GM12892 (cell line): ENCODE measurements around the gene R3HDM1.

ENCODE experiments used
- DNase-seq: peaks from one replicate; pipeline ENCODE4 v3.0.0; 2011; ENCODE audit not compliant: insufficient read length
- FAIRE-seq: peaks from 2 replicates; lab custom pipeline; 2011; peaks lifted over from hg19 to GRCh38; lab: Jason Lieb, UNC
- POLR2A ChIP-seq: IDR thresholded peaks from 2 replicates; pipeline ENCODE4 v1.6.1; 2011; ENCODE audit warnings: low read depth, low read length, control low read depth
- POLR2AphosphoS5 ChIP-seq: IDR thresholded peaks from 2 replicates; pipeline ENCODE4 v1.6.1; 2011; ENCODE audit warnings: low read depth, low read length, control low read depth
- TAF1 ChIP-seq: IDR thresholded peaks from 2 replicates; pipeline ENCODE4 v1.6.1; 2011; ENCODE audit warnings: low read depth, mild to moderate bottlenecking, control low read depth, low read length, borderline replicate concordance

The R3HDM1 gene

DNA sequence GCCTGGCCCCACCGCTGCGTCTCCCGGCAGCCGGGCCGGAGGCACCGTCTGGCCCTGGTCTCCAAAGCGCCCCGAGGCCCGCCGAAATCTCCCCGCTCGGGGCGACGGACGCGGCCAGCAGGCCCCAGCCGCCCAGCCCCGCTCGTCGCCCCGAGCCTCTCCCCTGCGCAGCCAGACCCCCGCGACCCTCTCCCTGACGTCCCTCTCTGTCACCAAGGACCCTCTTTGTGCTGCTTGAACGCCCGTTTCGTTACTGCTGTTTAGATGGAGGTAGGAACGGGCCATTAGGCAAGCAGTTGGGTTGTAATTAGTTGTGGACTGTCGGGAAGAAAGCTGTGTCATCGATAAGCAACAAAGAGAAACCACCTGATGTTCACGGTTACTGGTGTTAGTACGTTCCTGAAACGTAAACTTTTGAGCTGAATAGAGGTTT, 211.1 kb downstream of the R3HDM1 start:
- TF ChIP-seq TAF1, result no peak
- TF ChIP-seq POLR2A, result no peak; the same call in 1 of the 2 replicates
- TF ChIP-seq POLR2AphosphoS5, result no peak
- peak; percentile 76 for FAIRE-seq
- peak; percentile 39 for DNase-seq

DNA sequence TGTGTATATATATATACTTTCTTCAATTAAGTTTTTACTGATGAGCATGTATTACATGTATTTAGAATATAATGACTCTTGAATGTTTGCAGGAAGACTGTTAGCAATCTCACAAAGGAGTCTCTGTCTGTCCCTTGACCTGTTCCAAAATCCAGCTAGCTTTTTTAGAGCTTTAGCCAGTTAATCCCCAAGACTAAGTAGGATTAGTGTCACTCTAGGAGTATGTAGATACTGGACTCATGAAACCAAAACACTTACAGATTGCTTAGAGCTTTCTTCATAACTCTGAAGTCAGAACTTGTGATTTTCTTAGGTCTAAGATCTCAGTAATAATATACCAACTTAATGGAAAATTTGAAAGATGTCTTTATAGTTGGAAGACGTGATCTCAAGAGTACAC, 212.6 kb downstream of the R3HDM1 start:
- DNase-seq (no peak), FAIRE-seq (no peak)
- TF ChIP-seq POLR2AphosphoS5 (no peak), POLR2A (no peak), TAF1 (no peak)

DNA sequence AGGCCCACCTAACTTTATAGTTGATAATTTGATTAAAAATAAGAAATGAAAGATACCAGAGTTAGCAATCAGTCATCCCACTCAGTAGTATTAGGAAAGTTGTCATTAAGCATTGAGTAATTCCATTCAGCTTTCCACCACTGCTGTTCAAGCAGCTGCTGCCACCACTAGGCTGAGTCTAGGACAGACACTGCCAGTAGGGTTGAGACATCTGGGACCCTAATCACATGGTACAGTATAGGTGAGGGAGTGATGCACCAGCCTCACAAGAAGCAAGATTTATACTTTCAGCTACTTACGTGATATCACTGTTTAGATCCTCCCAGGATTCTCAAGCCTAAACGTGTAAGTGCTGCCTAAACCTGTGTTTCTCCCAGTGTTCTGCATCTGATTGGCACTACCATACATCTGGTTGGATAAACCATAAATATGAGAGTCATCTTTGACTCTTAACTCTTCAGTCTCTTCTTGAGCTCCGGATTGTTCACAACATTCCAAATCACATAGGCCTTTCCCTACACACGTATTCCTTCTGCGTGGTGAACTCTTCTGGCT, 213.6 kb downstream of the R3HDM1 start:
- TF ChIP-seq POLR2A (no peak), POLR2AphosphoS5 (no peak), TAF1 (no peak)
- no peak for DNase-seq
- FAIRE-seq, result peak; percentile 38

DNA sequence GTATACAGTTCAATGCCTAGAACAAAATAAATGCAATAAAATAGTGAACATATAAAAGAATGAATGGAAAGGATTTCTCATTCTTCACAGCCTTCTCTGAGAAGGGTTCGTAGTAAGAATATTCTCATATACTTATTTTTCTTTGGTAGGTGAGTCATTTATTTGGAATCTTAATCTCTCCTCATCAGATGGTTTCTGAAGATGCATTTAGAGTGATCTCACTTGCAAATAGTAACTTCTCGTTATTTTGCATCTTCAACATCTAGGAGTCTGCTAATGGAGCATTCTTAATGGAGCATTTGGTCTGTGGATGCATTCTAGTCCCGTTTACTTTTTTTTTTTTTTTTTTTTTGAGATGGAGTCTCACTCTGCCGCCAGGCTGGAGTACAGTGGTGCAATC, 214.3 kb downstream of the R3HDM1 start:
- TF ChIP-seq POLR2A (no peak), POLR2AphosphoS5 (no peak), TAF1 (no peak)
- DNase-seq (no peak), FAIRE-seq (no peak)

DNA sequence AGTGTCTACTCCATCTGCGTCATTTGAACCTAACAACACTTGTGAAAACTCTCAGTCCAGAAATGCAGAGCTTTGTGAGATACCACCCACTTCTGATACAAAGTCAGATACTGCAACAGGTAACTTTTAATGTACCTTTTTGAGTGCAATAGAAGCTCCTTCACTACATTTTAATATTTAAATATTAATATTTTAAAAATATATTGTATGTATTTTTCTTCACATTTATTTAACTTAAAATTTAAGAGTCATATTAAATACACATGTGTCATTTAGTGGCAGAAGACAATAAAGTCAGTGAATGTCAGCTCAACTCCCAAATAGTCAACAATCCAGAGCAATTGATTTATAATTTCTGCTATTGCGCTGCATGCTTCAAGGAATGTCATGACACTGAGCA, 224.3 kb downstream of the R3HDM1 start:
- no peak for TF ChIP-seq POLR2A
- no peak for TF ChIP-seq TAF1
- no peak for TF ChIP-seq POLR2AphosphoS5
- FAIRE-seq, result no peak
- DNase-seq, result no peak

DNA sequence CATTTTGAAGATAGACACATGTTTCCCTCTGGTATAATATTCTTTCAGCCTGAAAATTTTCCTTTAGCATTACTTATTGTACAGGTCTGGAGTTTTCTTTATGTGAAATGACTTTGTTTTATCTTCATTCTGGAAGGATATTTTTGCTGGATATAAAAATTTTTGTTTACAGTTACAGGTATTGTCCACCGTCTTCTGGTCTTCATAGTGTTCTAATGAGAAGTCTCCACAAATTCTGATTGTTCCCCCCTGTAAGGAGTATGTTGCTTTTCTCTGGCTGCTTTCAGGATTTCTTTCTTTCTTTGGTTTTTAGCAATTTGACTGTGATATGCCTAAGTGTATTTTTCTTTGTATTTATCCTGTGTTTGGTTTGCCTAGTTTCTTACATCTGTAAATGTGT, 225.4 kb downstream of the R3HDM1 start:
- TF ChIP-seq POLR2A (no peak), POLR2AphosphoS5 (no peak), TAF1 (no peak)
- FAIRE-seq, result no peak
- DNase-seq, result no peak

DNA sequence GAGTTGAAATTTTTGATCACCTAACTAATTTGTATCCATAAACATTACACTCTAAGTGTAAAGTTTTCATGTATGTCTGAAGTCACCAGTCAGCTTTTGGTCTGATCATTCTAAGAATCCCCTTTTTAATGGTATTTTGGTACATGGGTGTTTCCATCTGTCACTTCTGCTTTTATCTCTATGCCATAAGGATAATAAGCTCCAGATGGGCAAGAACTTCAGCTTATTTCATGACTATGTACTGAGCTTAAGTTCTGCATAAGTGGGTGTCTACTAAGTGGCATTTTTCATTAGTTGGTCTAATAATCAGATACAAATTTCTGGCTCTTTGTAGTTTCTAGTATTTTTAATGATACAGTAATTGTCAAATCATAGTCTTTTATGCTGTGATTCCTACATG, 230.7 kb downstream of the R3HDM1 start:
- TF ChIP-seq POLR2AphosphoS5 (no peak), TAF1 (no peak), POLR2A (no peak)
- no peak for DNase-seq
- FAIRE-seq, result no peak

DNA sequence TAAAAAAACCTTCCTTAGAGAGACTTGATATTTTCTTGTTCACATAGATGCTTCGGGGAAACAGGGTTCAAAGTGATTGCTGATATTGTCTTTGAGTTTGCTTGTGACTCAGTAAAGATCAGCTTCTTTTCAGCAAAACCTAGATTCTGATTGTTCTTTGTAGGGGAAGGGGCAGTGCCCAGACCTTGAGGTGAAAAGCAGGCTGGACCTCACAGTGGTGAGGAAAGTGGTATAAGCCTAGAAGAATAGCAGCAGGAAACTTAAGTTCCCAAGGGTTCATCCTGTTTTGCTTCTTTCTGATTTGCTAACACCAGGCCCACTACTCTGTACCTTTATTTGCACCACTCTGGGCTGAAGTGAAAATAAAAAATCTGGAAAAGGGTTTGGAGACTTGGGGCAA, 231.2 kb downstream of the R3HDM1 start:
- FAIRE-seq, result no peak
- DNase-seq, result no peak

DNA sequence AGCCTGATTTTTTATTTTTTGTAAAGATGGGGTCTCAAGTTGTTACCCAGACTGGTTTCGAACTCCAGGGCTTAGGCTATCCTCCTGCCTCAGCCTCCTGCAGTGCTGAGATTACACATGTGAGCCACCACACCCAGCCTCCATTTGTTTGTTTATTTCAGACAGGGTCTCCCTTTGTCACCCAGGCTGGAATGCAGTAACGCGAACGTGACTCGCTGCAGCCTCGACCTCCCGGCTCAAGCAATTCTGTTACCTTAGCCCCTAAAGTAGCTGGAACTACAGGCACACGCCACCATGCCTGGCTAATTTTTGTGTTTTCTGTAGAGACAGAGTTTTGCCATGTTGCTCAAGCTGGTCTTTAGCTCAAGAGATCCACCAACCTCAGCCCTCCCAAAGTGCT, 237.6 kb downstream of the R3HDM1 start:
- FAIRE-seq (no peak), DNase-seq (no peak)
- TF ChIP-seq POLR2A (no peak), TAF1 (no peak), POLR2AphosphoS5 (no peak)

More for the DNA sequence above, 231.2 kb downstream of the R3HDM1 start:
- TF ChIP-seq POLR2A (no peak), TAF1 (no peak), POLR2AphosphoS5 (no peak)

DNA sequence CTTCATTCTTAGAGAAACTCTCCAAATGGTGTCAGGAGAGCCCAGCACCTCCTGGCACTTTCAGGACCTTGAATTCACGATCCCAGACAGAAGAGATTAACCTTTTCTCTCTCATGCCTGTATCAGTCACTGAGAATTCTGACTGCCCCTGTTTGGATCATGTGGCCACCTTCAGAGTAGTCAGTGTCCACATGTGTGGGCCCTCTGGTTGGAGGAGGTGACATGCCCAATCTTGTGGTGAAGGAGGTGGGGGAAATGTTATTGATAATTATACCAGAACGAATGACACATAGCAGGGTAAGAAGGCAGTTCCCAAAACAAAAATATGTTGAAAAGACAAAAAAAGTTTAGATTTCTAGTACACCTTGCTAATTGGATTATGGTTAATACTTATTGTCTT, 242.0 kb downstream of the R3HDM1 start:
- TF ChIP-seq POLR2A (no peak), TAF1 (no peak), POLR2AphosphoS5 (no peak)
- FAIRE-seq (no peak), DNase-seq (no peak)

DNA sequence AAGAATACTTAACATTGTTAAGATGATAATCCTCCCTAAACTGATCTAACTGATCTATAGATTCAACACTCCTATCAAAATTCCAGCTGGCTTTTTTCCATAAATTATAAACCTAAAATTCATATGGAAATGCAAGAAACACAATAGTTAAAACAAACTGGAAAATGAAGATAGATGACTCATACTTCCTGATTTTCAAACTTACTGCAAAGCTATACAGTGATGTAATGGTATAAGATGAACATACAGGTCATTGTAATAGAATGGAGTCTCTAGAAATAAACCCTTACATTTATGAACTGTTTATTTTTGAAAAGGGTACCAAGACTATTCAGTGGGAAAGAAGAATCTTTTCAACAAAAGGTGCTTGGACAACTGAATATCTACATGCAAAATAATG, 242.6 kb downstream of the R3HDM1 start:
- TF ChIP-seq TAF1 (no peak), POLR2AphosphoS5 (no peak), POLR2A (no peak)
- FAIRE-seq (no peak), DNase-seq (no peak)
